HepG2 (cell line): ENCODE results near the gene WDR35. TPM values are rescaled to one million over a fixed set of nuclear protein-coding genes. Genes with fewer than 3 reads are reported as not detected.

Experiments
- DNMT1 ChIP-seq: sonication (generic); formaldehyde crosslinking; IDR thresholded peaks from 2 replicates; pipeline ENCODE4 v1.5.1; 2020; ENCODE audit warnings: mild to moderate bottlenecking, missing genetic modification reagents
- SETDB1 ChIP-seq: sonication (generic); formaldehyde crosslinking; IDR thresholded peaks from 2 replicates; pipeline ENCODE4 v1.5.1; 2020; ENCODE audit warnings: missing genetic modification reagents, mild to moderate bottlenecking, borderline replicate concordance
- TGIF2 ChIP-seq: IDR thresholded peaks from 2 replicates; pipeline ENCODE4 v1.6.1; 2016; ENCODE audit warnings: control low read depth, missing compliant biosample characterization
- THAP9 ChIP-seq: sonication (generic); formaldehyde crosslinking; IDR thresholded peaks from 2 replicates; pipeline ENCODE4; 2020; ENCODE audit warnings: missing genetic modification reagents, mild to moderate bottlenecking, borderline replicate concordance
- ZHX2 ChIP-seq, 2 experiments: sonication (generic) in 1 of 2; formaldehyde crosslinking in 1 of 2; IDR thresholded peaks; 2 replicates each; pipeline versions ENCODE4 v1.6.1 to v1.9.0; 2014 to 2022; ENCODE audit warnings: antibody characterized with exemption in 1 of 2, borderline replicate concordance in 1 of 2, inconsistent platforms in 1 of 2, low read depth in 1 of 2, missing genetic modification reagents in 1 of 2
- polyA plus RNA-seq, 8 experiments: library from polyadenylated mRNA; depleted of rRNA in 3 of 8; stranded (reverse) in 7 of 8; unstranded in 1 of 8; fragments of >200 nt; fragmentation: Illumina TruSeq in 4 of 8; extraction: Trizol in 4 of 8; gene quantifications; 2 replicates each; pipeline versions ENCODE4 v1.2.1 to v1.2.3, GENCODE V29; 2011 to 2016; ENCODE audit warnings: low read depth in 4 of 8, missing spikeins in 1 of 8, mixed read lengths in 1 of 8; ENCODE audit not compliant: insufficient read depth in 1 of 8
- total RNA-seq, 5 experiments: library from RNA; depleted of rRNA; stranded (reverse); fragments of >200 nt; fragmentation: Illumina TruSeq; extraction: Trizol; gene quantifications; 2 replicates each; pipeline ENCODE4 v1.2.3, GENCODE V29; 2016; ENCODE audit warnings: low read depth in 1 of 5

The WDR35 gene
- total and polyA plus RNA-seq, 2 of the 13 experiments (the other 11 are each of a cell fraction or from before 2014, with no cell fraction given): 11.1 to 19.6 TPM

- TF ChIP-seq THAP9 (CRISPR knock-in tag) (no peak), TGIF2 (CRISPR knock-in tag) (no peak), DNMT1 (CRISPR knock-in tag) (no peak), ZHX2 (IDR thresholded peaks at IDR 0.05; ENCODE audit: low read depth) (no peak), ZHX2 (CRISPR knock-in tag; IDR thresholded peaks at IDR 0.05; ENCODE audit: borderline replicate concordance) (no peak), SETDB1 (no peak)
Observed at GRCh38 chr2:19914266-19914975, 75.5 kb downstream of the WDR35 start (continued).
